ENCODE results near the gene ANKRD33B.
A peak's percentile ranks its signal among the peaks of the same experiment; 100 is the strongest.
"Not testable (repeated sequence)": the region's sequence is repeated elsewhere in the genome, so short reads cannot be mapped to it uniquely, and the experiment has no call there.

Gene ANKRD33B

DNA sequence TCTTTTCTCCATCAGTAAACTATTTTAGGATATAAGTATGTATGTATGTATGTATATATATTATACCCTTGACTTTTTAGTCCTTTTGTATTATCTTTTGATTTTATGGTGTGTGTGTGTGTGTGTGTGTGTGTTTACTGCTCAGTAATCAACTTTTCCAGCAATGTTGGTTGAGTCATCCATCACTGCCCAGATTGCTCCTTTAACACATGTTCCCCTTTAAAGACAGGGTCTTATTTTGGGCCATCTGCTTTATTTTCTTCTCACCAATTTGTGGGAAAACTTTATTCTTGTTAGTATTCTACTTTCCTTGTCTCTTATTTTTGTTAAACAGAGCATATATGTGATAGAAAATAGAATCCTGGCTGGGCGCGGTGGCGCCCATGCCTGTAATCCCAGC is 28.1 kb downstream of the ANKRD33B start:
- no peak for DNase-seq (ENCODE audit: low read depth in 4 of 4, low spot score in 1 of 4)

DNA sequence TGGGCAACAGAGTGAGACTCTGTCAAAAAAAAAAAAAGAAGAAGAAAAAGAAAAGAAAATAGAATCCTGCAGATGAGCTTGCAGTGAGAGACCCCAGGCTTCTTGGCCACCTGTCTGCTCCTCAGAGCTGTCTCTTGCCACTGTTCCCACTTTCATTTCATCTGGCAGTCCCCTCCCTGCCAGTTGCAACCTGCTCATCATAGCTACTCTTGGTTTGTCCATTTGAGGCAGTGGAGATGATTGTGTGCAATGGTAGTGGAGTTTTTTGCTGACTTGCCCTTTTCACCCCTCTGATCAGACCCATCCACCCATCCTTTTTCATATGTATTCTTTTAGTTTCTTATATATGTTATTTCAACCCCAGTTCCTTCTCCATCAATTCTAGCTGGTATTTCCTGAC is 28.7 kb downstream of the ANKRD33B start:
- no peak for DNase-seq (ENCODE audit: low read depth in 4 of 4, low spot score in 1 of 4)

DNA sequence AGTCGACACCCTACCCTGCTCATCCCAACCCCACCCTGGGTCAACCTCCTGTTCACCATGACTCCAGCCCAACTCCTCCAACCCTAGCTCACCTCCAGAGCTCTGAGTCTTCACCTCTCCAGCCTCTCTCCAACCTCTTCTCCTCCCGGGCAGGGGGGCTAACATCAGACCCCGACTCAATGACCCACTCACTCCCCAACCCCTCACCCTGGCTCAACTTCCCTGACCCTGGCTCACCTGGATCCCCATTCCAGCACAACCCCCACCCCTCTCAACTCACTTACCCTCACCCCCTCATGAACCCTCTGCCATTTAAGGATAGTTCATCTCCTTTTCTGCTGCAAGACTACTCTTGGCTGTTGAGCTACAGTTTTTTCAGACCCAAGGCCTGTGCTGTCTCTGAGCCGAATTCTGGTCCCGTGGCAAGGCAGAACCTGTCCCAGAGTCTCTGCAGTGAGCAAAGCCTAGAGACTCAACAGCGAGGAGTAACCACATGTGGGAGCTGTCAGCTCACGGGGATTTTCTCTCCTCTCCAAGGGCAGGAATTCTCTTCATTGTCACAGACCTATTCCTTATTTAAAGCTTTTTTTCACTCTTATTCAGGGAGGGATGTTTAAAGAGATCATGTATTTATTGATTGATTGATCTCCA is 29.8 kb downstream of the ANKRD33B start:
- no peak for DNase-seq (ENCODE audit: low read depth in 4 of 4, low spot score in 1 of 4)

DNA sequence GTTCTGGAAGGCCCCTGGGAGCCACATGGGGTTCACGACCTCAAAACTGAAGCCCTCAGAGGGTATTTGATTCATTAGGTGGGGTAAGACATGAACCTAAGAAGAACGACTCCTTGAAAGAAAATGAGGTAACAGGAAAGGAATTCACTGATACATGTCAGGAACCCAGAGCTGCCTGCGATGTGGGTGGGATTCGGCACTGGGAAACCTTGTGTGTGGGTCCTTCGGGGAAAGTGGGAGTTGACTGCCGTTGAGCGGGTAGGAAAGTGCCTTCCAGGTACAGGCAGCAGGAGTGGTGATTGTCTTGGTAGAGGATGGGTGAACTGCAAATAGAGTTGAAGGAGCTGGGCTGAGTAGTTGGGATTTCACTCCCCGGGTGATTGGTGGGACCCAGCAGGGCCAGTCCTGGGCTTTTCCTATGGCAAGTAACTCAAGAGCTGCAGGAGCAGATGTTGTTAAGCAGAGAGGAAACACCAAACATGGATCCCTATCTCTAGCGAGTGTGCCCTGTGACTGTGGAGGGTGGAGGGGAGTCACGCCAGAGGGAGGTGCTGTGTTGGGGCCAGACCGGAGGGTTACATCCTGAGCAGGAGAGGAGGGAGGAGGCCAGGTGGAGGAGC is 30.8 kb downstream of the ANKRD33B start:
- no peak for DNase-seq (ENCODE audit: low read depth in 4 of 4, low spot score in 1 of 4)

DNA sequence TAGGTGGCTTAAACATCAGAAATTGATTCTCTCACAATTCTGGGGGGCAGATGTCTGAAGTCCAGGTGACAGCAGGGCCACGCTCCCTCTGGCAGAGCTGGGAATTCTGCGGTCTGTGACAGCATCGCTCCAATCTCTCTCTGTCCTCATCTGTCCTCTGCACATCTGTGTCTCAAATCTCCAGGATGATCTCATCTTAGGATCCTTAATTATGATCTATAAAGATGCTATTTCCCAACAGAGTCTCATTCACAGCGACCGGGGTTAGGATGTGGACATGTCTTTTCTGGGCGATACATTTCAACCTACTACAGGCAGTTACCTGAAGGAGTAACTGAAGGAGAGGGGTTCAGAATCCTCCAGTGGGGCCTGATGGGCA is 31.4 kb downstream of the ANKRD33B start:
- no peak for DNase-seq (ENCODE audit: low read depth in 4 of 4, low spot score in 1 of 4)

DNA sequence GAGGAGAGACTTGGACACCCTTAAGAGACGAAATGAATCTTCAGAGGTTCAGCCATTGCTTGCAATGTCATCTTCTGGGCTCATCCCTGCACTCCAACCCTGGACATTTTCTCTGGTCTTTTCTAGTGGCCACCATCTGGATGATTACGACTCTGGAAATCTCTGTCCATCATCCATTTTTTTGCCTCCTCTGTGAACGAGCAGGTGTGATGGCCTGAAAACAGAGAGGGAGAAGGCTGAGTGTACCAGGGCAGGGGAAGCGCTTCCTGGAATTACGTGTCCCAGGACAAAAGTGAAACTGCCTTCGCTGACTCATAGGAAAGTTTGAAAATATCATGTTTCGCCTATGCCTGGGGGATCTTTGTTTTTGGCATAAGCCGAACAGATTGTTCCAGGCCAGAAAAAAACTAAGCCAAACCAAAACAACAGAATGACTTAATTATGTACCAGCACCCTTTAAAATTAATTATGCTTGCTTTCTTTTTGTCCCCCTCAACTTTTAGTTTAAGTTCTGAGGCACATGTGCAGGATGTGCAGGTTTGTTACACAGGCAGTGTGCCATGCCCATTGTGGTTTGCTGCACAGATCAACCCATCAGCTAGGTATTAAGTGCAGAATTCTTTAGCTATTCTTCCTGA is 31.9 kb downstream of the ANKRD33B start:
- peak in 3 of 4 experiments; percentile 9 to 40 (median 20) for DNase-seq (ENCODE audit: low read depth in 4 of 4, low spot score in 1 of 4)

DNA sequence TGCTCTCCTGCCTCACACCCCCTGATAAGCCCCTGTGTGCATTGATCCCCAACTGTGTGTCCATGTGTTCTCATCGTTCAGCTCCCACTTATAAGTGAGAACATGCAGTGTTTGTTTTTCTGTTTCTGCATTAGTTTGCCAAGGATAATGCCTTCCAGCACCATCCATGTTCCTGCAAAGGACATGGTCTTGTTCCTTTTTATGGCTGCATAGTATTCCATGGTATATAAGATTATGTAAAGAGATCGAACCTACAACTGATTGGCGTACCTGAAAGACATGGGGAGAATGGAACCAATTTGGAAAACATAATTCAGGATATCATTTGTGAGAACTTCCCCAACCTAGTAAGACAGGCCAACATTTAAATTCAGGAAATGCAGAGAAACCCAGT is 32.4 kb downstream of the ANKRD33B start:
- DNase-seq (ENCODE audit: low read depth in 4 of 4, low spot score in 1 of 4): no peak

DNA sequence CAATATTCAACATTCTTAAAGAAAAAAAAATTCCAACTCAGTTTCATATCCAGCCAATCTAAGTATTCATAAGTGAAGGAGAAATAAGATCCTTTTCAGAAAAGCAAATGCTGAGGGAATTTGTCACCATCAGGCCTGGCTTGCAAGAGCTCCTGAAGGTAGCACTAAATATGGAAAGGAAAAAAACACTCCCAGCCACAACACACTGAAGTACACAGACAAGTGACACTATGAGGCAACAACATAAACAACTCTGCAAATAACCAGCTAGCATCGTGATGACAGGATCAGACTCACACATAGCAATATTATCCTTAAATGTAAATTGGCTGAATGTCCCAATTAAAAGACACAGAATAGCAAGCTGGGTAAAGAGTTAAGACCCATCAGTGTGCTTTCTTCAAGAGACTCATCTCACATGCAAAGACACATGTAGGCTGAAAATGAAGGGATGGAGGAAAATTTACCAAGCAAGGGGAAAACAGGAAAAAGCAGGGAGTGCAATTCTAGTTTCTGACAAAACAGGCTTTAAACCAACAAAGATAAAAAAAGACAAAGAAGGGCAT is 33.1 kb downstream of the ANKRD33B start:
- DNase-seq (ENCODE audit: low read depth in 4 of 4, low spot score in 1 of 4): no peak

DNA sequence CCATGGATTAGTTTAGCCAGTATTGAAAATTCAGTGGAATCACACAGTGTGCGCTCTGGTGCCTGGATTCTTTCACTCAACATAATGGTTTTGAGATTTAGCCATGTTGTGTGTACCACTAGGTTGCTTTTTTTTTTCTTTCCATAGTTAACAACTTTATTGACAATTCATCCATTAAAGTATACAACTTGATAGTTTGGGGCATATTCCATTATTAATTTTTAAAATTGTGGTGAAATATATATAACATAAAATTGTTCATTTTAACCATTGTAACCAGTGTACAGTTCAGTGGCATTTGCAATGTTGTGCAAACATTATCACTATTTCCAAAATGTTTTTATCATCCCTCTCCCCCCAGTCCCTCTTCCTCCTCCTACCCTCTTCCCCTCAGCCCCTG is 35.2 kb downstream of the ANKRD33B start:
- DNase-seq (ENCODE audit: low read depth in 4 of 4, low spot score in 1 of 4): no peak

DNA sequence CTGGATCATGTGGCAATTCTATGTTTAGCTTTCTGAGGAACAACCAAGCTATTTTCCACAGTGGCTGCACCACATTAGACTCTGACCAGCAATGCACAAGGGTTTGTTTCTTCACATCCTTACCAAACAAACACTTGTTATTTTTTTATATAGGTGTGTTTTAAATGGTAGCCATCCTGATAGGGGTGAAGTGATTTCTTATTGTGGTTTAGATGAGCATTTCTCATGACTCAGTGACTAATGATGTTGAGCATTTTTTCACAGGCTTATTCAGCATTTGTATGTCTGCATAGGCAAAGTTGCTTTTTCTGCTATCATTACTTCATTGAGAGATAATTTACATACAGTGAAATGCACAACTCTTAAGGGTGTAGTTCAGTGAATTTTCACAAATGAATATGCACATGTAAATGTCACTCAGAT is 36.0 kb downstream of the ANKRD33B start:
- DNase-seq (ENCODE audit: low read depth in 4 of 4, low spot score in 1 of 4): no peak

DNA sequence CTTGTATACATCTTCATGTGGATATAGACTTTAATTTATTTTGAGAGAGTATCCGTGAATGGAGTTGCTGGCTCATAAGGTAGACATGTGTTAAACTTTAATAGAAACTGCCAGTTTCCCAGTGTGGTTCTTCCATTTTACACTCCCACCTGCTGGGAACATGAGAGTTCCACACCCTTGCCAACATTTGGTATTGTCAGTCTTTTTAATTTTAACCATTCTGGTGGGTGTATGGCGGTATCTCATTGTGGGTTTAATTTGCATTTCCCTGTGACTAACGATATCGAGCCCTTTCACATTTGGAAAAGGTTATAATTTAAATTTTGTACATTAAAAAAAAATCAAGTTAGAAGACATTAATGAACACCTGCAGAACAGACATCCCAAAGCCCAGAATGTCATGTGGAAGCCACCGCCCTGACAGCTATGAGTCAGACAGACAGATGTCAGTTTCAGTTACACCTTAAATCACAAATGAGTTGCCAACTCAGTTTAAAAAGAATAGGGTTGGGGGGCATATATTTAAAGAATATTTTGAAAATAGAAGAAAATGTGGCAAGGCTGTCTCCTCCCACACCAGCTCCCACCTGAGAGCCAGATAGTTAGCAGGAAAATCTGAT is 36.9 kb downstream of the ANKRD33B start:
- DNase-seq (ENCODE audit: low read depth in 4 of 4, low spot score in 1 of 4): no peak

DNA sequence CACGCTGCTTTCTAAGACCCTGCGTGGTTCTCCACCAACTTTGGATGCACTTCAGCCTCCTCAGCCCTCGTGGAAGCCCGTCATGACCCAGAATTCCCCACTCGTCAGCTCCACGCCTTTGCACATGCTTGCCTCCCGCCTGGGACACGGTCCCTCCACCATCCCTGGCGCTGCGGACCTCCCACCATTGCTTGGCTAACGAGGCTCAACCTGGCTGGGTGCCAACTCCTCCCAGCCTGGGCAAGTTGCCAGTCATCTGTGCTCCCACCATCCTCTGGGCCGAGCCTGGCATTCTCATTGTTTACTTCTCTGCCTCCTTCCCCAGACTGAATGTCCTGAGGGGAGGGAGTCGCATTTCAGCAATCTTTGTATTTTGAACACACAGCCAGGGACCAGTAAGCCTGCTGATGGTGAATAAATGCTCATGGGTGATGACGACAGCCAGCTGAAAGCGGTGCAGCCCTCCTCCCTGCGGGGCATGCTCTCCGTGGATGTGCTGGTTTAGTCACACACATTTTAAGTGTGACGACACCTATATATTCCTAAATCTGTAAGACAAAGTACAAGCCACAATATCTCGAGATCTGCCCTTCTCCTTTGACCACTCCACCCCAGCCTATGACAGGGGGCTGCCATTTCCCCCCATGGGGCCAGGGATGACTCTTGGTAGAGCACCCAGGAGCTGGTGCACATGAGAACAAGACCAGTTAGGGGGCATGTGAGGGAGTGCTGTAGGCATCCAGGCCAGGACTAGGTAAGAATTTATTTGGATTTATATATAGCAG is 37.6 kb downstream of the ANKRD33B start:
- no peak for DNase-seq (ENCODE audit: low read depth in 4 of 4, low spot score in 1 of 4)

DNA sequence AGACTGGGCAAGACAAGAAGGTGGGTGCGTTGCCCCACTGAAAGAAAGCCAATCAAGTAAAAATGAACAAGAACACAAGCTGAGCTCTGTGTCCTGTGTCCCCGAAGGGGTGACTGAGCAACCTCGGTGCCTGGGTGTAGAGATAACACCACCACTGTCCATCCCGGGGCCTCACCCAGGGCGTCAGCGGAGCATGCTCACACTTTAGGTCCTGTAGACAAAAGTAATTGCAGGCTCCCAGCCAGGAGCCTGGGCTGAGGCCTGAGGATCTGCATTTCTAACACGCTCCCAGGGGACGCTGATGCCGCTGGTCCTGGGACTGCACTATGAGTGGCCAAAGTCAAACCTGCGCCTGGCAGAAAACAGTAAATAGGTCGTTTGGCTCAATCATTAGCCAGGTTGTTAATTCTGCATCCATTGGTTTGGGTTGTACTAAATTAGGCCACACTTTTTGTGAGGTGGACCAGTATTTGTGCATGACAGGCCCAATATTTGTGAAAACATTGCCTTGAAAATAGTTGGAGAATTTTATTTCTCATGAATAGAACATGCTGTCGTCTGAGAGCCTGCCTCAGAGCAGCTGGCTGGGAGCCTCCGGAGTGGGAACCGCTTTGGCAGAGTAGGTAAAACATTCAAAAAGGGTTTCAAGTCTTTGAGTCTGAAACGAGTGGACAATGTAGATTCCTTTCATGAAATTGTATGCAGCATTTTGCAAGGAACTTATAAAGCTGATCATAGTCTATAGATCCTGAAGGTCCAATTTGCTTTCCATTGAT is 38.3 kb downstream of the ANKRD33B start:
- DNase-seq (ENCODE audit: low read depth in 4 of 4, low spot score in 1 of 4): no peak

DNA sequence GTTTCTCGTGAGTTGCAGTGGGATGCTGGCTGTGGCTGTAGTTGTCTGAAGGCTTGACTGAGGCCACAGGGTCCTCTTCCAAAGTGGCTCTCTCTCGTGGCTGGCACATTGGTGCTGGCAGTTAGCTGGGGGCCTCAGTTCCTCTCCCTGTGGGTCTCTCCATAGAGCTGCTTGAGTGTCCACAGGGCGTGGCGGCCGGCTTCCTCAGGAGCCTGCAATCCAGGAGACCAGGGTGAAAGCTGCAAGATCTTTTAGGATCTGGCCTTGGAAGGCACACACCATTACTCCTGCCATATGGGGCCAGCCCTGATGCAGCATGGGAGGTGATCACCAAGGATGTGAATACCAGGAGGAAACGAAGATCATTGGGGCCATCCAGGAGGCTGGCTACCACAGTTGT is 41.1 kb downstream of the ANKRD33B start:
- no peak for DNase-seq (ENCODE audit: low read depth in 4 of 4, low spot score in 1 of 4)

DNA sequence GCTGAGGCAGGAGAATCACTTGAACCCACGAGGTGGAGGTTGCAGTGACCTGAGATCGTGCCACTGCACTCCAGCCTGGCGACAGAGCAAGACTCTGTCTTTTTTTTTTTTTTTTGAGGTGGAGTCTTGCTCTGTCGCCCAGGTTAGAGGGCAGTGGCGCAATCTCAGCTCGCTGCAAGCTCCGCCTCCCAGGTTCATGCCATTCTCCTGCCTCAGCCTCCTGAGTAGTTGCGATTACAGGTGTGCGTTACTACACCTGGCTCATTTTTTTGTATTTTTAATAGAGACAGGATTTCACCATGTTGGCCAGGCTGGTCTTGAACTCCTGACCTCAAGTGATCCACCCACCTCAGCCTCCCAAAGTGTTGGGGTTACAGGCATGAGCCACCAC is 42.8 kb downstream of the ANKRD33B start:
- not testable (repeated sequence) for DNase-seq (ENCODE audit: low read depth in 4 of 4, low spot score in 1 of 4)

DNA sequence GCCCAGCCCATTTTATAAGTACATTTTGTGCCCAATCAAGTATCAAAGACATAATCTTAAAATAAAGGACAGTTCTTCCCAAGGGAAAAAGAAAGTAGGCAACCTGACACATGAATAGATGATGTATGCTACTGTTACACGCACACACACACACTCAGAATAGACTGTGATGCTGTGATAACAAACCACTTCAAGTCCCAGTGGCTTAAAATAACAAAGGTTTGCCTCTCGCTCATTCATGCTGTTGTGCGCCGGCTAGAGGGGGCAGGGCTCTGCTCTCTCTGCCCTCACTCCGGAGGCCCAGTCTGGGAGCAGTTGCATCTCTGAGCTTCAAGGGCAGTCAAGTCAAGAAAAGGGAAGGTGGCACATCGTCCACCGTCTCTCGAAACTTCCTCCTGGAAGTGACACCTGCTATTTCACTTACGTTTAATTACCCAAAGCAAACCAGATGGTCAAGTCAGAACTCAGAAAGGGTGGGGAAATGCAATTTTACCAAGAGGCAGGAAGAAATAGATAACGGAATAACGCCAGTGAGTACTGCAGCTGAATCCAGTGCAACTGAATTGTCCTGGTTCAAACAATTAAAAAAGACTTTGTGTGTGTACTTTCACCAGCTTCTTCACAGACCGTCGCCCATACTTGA is 43.3 kb downstream of the ANKRD33B start:
- DNase-seq (ENCODE audit: low read depth in 4 of 4, low spot score in 1 of 4): no peak

DNA sequence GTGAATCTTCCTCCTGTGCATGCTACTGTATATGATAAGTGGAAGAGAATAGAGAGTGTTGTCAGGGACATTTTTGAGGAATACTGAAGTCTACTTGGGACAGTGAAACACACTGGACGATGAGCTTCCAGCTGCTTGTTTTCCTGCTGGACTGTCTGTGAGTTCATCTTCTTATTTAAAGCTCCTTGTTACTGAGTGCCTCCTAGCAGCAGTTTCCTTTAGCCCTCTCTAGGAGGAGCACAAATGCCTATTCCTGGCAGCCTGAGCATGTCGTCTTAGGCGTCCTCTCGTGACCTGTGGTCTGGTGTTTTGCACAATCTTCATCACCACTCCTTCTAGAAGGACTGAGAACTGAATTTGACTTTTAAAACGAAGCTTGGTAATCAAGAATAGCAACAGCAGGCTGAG is 43.8 kb downstream of the ANKRD33B start:
- DNase-seq (ENCODE audit: low read depth in 4 of 4, low spot score in 1 of 4): no peak

DNA sequence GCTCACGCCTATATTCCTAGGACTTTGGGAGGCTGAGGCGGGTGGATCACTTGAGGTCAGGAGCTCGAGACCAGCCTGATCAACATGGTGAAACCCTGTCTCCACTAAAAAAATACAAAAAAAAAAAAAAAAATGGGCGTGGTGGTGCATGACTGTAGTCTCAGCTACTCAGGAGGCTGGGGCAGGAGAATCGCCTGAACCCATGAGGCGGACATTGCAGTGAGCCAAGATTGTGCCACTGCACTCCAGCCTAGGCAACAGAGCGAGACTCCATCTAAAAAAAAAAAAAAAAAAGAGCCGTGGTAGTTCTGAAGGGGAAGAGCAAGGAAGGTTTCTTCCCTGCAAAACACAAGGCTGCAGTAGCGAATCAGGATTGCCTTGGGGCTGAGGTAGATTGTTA is 44.2 kb downstream of the ANKRD33B start:
- DNase-seq (ENCODE audit: low read depth in 4 of 4, low spot score in 1 of 4): not testable (repeated sequence)

DNA sequence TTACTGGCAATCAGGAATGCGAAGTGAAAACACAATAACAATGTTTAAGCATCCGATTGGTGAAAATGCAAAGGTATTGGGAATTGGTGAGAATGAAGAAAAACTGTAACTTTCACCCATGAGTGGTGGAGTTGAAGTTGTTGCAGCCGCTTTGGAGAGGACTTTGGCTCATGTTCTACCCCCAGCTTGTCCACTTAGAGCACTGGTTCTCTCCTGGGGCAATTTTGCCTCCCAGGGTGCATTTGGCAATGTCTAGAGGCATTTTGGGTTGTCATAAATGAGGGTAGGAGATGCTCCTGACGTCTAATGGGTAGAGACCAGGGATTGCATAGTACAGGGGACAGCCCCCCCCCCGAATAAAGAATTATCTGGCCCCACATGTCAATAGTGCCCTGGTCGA is 46.2 kb downstream of the ANKRD33B start:
- DNase-seq (ENCODE audit: low read depth in 4 of 4, low spot score in 1 of 4): no peak

DNA sequence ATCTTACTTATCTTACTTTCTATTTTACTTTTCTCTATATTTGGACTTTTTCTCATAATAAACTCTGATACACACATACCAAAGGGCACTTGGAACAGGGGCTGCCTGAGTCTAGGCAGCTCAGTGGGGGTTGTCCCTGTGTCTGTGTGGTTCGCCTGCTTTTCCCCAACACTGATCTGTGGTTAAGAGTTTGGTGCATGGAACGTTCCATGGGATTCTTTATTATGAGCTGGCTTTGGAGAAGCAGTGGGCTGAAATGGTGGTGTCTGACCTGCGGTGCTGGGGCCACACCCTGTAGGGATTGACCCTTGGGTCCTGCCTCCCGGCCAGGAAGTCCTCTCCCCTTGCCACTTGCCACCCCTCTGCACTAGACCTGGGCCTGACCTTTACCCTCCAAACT is 47.4 kb downstream of the ANKRD33B start:
- DNase-seq (ENCODE audit: low read depth in 4 of 4, low spot score in 1 of 4): no peak
